Activated CD4-positive, alpha-beta T cell treated with anti-CD3 and anti-CD28 coated beads, Interleukin-2, Interleukin-4, amounts not matched to agents 100 ng/mL and 50 ng/mL, durations not matched to agents 16 hours and 8 hours (primary cell): ENCODE measurements around the gene CSRP1.
"Not testable (repeated sequence)": the region's sequence is repeated elsewhere in the genome, so short reads cannot be mapped to it uniquely, and the experiment has no call there.

ENCODE experiments used
- DNase-seq: peaks from one replicate; pipeline ENCODE4 v3.0.0-alpha.2; 2020; ENCODE audit warnings: low spot score

CSRP1 gene

DNA sequence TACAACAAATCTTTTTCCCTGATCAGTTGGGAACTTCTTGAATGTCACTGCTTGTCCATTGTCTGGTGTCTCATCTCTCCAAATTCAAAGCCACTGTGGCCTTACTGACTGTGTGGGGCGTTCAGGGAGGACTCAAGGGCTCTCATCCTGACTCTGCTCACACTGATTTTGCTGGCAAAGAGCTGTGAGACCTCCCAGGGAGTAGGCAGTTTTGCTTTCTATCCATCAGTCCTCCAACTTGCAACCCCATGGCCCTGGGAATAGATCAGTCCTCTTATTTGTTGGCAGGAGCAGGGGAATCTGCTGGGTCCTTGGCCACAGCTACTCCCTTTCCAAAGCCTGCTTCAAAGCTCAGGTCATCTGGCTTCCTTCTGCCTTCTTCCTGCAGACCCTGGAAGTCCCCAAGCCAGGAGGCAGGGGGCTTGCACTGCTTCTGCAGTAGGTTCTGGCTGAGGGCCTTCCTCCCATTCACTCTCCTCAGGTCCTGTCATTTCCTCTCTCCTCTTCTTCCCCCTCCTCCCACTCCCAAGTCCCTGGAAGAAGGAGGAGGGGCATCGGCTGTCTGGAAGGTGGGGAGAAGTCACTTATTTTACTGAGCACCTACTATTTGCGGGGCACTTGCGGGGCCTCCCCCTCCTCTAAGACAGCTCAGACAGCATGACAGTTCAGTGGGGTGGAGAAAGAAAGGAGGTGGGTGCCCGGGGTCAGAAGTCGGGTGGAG, 31.1 kb upstream of the CSRP1 start:
- DNase-seq = no peak

DNA sequence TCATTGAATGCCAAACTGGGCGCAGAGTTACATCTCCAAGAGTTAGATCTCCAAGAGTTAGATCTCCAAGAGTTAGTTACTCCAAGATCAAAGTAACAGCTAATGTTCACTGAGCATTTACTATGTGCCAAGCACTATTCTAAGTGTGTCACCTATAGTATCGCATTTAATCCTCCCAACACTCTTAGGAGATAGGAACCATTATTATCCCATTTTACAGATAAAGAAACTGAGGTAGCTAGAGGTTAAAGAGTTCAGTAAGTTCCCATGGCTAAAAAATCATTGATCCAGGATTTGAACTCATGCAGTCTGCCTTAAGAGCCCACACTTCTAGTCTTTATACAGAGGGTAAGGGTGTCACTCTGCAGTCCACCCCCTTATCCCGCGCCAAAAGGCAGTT, 30.5 kb upstream of the CSRP1 start:
- DNase-seq = no peak

DNA sequence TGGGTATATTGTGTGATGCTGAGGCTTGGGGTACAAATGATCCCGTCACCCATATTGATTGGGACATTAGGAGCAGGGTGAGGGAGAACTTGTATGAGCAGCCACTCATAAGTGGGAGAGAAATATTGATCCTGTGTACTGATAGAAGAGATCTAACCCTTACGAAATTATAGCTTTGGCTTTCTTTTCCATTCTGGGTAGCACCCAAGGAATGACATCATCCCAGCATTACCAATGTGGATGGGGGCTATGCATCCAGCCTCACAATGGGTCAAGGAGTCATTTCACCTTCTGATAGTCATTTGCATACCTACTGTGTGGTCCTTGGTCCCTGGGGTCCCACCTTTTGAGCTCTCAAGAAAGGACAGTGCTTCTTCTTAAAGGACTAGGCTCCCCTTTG, 30.1 kb upstream of the CSRP1 start:
- no peak for DNase-seq

DNA sequence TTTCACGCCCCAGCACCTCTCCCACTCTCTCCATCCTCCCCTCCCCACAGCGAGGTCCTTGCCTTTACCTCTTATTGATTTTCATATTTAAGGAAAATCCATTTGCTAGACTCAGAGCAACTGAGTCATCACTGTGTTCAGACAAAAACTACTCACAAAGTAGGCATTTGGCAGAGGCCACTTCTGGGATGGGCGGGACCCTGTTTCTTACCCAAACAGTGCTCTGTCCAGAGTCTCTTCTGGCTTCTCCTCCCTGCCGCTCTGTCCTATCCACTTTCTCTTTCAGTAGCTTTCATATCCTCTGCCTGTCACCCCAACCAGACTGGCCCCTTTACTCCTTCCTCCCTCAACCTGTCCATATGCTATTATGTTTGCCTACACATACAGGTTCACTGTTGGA, 29.6 kb upstream of the CSRP1 start:
- DNase-seq = no peak

DNA sequence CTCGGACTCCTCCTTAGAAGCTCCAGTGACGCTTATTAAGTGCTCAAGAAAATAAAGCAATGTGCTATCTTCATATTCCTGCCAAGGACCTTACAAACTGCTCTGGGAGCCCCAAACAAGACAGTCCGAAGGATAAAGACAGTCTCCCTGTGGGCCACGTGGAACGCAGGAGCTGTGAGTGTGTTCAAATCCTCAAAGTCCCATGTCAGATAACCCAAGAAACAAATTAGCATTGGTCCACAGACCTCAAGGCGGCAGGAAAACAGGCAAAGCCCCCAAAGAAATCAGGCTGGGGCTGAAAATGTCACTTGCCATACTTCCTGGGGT, 29.0 kb upstream of the CSRP1 start:
- DNase-seq = no peak

DNA sequence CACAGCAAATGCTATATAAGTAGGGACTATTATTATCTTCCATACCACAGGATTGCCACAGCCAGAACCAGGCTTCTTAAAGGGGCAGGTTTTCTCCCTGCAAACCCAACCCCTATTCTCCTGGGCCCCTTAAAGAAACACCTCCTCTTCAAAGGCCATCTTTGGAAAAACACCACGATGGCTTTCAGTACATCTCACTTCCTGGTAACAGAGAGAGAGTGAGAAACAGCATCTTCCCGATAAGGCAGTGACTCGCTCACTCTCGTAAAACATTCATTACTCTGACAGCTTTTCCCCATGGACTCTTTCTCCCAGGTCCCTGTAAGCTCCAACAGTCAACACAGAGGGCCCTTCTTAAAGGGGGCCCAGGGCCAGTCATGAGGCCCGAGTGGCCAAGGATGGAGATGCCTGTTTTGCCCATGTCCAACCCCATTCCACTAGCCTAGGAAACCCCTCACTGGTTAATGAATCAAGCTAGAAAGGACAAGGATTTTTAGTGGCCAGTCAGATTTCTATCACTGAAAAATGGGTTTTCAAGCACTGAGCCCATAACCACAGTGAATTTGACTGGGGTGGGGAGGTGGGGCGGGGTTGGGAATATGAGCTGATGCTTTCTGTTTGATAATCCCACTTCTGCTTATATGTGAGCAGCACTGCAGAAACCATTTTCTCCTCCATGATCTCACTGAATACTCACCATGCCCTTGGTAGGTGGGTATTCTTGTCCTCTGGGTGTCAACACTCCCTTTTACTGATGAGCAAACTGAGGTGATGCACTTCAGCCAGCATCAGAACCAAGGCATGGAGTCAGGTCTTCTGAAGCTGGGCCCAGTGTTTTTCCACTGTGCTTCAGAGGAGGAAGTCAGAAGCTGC, 28.4 kb upstream of the CSRP1 start:
- no peak for DNase-seq

DNA sequence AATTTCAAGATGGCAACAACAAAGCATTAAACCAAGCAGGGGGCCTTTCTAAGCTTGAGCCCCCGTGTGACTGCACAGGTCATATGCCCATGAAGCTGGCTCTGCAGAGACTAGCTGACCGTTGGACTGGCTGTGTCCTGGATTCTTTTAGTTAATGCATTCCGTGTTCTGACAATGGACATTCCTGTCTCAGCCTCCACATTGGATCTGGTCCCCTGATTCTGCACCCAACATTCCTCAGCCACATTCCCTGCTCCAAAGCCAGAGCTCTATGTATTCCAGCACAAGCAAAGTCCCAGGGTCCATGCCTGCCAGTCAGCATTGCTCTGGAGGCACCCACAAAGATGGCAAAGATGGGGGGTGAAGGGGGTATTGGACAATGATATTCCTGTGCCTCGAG, 26.9 kb upstream of the CSRP1 start:
- DNase-seq = no peak

DNA sequence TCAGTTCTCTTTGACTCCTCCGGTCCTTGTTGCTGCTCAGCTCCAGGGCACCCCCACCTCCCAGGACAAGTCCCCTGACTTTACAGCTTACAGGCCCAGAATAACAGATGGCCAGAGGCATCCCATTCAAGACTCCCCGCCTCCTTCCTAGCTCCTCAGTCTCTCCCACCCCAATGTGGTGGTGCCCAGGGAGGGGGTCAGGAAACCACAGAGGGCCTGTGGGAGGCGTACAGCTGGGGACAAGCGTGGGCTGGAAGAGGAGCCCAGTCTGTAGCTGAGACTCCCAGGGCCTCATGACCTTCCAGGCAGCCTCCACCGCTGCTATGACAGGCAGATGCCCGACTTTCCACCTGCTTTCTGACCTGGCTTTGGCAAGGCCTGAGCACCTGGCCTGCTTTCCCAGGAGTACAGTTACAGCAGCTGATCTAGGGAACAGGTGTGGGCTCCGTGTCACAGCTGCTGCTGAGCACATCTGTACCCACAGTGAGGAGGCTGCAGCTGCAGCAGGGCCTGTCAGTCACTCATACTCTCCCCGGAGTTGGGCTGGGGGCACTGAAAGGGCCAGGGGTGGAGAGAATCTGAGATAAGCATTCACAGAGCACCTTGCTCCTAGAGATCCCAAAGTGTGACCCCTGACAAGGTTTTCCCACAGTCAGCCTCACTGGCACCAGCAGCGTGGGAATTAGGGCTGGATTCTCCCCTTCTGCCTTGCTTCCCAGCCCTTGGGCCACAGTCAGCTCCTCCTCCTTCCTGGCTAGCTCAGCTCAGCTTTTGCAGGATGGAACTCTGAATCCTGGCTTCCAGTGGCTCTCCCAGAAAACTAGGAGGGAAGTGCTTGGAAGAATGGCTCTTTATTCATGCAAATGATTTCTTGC, 24.9 kb upstream of the CSRP1 start:
- no peak for DNase-seq

DNA sequence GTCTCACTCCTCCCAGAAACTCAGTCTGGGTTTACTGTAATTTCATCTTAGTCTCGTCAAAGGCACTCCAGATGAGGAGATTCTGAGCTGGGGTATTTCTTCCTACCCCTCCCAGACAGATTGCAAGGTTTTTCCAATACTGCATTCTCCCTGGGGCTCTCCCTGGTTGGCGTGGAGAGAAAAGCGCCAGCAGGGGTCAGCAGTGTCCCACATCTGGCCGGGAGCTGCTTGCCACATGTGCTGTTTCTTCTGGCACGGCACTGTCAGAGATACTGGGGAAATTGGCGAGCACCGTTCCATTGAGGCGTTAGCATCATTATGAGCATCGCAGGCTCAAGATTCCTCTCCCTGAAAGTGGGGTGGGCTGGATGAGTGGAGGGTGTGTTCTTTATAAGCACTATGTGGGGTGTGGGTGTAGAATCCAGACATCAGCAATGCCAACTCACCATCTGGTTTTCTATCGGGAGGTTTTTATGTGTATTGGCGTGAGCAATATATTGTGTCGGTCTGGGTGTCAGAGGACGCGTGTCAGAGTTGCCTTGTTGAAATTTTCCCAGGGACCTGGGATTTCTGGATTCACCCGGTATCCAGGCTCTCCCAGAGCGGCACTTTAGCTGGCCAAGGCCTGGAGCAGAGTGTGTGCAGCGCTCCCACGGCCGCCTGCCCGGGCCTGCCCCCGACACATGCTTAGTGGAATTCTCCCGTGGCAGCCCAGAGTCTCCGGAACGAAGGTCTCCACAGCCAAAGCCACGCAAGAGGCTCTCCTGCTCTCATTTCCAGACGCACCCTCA, 24.0 kb upstream of the CSRP1 start:
- peak; percentile 38 for DNase-seq

DNA sequence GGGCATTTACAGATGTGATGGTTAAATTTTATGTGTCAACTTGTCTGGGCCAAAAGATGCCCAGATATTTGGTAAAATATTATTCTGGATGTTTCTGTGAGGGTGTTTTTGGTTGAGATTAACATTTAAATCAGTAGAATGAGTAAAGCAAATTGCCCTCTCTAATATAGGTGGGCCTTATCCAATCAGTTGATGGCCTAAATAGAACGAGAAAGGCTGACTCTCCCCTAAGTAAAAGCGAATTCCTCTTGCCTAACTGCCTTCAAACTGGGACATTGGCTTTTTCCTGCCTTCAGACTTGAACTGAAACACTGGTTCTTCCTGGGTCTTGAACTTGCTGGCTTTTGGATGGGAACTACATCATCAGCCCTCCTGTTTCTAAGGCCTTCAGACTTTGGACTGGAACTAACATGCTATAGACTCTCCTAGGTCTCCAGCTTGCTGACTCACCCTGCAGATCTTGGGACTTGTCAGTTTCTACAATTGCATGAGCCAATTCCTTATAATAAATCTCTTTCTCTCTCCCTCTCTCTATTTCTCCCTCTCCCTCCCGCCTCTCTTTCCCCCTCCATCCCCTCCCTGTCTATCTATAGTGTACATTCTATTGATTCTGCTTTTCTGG, 21.8 kb upstream of the CSRP1 start:
- DNase-seq = no peak

DNA sequence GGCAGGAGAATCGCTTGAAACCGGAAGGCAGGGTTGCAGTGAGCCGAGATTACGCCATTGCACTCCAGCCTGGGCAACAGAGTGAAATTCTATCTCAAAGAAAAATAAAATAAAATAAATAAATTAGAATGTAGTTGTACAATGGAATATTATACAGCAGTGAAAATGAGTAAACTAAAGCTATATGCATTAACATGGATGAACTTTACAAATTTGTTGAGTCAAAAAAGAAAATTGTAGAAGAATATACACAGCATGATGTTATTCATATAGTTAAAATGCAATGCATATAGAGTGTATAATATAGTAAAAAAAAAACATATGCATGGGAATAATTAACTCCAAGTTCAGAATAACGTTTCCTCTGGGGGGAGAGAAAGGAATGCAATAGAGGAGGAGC, 21.0 kb upstream of the CSRP1 start:
- DNase-seq = no peak

DNA sequence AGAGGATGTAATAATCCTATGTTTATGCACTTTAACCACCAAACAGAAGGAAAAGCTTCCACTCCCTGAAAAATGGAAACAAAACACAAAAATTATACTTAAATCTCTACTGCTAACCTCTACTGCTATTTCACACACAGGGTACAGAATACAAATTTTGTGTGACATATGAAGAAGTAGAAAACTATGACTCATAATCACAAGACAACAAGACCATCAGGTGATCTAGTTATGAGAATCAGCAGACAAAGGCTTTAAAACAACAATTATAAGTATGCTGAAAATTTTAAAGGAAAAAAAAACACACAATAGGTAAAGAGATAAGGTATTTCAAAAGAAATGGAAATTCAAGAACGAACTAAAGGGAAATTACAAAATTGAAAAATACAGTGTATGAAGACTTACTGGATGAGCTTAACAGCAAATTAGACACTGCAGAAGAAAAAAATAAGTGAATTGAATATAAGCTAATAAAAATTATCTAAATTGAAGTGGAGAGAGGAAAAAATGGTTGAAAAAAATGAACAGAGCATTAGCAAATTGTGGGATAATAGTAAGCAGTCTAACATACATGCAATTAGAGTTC, 18.4 kb upstream of the CSRP1 start:
- no peak for DNase-seq

DNA sequence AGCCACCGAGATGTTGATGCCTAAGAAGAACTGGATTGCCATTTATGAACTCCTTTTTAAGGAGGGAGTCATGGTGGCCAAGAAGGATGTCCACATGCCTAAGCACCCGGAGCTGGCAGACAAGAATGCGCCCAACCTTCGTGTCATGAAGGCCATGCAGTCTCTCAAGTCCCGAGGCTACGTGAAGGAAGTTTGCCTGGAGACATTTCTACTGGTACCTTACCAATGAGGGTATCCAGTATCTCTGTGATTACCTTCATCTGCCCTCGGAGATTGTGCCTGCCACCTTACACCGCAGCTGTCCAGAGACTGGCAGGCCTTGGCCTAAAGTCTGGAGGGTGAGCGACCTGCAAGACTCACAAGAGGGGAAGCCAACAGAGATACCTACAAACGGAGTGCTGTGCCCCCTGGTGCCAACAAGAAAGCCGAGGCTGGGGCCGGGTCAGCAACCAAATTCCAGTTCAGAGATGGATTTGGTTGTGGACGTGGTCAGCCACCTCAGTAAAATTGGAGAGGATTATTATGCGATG, 13.2 kb upstream of the CSRP1 start:
- not testable (repeated sequence) for DNase-seq

DNA sequence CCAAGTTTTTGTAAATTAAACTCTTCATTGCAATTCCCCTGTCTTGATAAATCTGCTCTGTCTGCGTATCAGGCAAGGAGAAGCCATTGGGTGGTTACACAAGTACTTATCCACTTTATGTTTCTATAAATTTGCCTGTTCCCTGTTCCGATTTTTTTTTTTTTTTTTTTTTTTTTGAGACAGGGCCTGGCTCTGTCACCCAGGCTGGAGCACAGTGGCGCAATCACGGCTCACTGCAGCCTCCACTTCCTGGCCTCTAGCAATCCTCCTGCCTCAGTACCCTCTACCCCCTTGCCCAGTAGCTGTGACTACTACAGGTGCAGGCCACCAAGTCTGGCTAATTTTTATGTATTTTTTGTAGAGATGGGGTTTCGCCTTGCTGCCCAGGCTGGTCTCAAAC, 11.1 kb upstream of the CSRP1 start:
- no peak for DNase-seq

DNA sequence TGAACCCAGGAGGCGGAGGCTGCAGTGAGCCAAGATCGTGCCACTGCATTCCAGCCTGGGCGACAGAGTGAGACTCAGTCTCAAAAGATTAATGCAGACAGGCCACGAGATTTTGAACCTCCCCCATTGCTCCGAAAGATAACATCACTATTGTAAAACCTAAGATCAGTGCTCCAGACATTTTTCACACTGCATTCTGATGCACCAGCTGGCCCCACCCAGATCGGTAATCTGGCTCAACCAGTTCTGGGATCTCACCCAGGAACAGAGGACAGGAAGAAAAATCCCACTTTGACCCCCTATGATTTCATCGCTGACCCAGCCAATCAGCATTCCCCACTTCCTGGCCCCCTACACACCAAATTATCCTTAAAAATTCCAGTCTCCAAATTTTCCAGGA, 10.7 kb upstream of the CSRP1 start:
- DNase-seq = no peak

DNA sequence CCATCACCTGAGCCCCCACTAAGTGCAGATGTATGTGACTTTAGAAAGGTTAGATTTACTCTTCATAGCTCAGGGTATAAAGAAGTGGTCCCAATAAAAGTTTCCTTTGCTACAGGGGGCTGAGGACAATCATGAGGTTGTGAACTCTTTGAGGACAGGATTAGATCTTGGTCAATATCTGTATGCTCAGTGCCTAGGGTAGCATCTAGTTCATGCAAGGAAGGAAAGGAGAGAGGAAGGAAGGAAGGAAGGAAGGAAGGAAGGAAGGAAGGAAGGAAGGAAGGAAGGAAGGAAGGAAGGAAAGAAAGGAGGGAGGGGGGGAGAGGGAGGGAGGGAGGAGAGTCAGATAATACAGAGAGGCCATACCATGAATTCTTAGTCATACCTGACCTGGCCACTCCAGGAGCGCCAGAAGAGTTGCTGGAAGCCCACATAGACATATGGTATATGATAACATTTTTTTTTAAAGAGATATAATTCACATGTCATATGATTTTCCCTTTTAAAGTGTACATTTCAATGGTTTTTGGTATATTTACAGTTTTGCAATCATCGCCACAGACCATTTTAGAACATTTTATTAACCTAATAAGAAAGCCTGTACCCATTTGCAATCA, 9.7 kb upstream of the CSRP1 start:
- no peak for DNase-seq

DNA sequence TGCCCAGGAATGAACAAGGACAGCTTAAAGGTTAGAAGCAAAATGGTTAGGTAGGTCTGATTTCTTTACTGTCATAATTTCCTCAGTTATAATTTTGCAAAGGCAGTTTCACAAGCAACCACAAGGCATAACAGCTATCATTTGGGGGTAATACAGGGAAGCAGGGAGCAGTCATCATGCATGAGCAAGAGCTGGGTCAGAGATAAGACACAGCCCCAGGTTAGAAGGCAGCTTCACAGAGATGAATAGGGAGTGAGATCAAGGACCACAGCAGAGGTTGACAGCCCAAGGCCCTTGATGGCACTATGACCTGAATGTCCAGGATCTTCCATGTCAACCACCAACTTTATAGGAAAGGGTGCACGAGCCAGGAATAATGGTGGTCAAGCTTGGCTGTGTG, 9.0 kb upstream of the CSRP1 start:
- no peak for DNase-seq

DNA sequence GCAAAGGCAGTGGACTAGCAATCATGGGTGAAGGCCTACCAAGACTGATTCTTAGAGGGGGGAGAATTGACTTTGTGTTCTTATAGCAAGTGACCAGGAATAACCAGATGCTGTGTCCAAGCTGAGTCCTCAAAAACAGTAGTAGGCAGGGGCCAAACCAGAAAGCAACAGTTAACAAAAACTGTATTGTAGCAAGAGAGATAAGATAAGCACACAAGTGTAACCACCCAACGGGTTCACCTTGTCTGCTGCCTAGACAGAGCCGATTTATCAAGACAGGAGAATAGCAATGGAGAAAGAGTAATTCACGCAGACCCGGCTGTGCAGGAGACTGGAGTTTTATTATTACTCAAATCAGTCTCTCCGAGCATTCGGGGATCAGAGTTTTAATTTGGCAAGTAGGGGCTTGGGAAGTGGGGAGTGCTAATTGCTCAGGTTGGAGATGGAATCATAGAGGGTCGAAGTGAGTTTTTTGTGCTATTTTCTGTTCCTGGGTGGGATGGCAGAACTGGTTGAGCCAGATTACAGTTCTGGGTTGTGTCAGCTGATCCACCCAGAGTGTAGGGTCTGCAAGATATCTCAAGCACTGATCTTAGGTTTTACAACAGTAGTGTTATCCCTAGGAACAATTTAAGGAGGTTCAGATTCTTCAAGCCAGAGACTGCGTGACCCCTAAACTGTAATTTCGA, 8.3 kb upstream of the CSRP1 start:
- DNase-seq = no peak

DNA sequence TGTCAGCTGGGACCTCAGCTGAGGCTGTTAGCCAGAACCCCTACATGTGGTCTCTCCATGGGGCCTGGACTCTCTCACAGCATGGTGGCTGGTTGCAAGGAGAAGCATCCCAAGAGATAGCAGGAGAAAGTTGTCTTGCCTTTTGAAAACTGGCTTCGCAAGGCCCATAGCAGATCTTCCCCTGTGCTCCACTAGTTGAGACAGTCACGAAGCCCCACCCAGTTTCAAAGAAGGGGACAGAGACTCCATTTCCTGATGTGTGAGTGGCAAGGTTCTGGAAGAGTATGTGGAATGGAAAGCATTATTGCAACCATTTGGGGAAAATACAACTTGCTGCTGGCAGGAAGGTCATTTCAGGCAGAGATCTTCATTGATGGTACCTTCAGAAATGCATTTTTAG, 7.5 kb upstream of the CSRP1 start:
- no peak for DNase-seq
